Right cardiac atrium (tissue), 5 donors: ENCODE measurements around the gene TPSAB1. TPM values are rescaled to one million over a fixed set of nuclear protein-coding genes. Genes with fewer than 3 reads are reported as not detected.
A peak's percentile ranks its signal among the peaks of the same experiment; 100 is the strongest.
"Not testable (repeated sequence)": the region's sequence is repeated elsewhere in the genome, so short reads cannot be mapped to it uniquely, and the experiment has no call there.

Source experiments
- ATAC-seq, 2 donors: fragments of 200-7000 bp; cut with Tn5 transposase; one replicate each; pipeline versions ENCODE4 v1.8.0 to v1.9.1; 2020; ENCODE audit warnings: moderate library complexity in 2 of 2, mild to moderate bottlenecking in 1 of 2
- DNase-seq, 3 donors: peaks; one replicate each; pipeline ENCODE4 v3.0.0-alpha.2; 2020
- H3K27ac ChIP-seq: one replicate; pipeline ENCODE4 v1.5.1; 2013; ENCODE audit warnings: mild to moderate bottlenecking, low read length, control low read depth, moderate library complexity
- H3K27me3 ChIP-seq: one replicate; pipeline ENCODE4 v1.6.1; 2013; ENCODE audit not compliant: control insufficient read depth, insufficient read depth
- H3K4me1 ChIP-seq: one replicate; pipeline ENCODE4 v1.6.1; 2013; ENCODE audit warnings: low read length; ENCODE audit not compliant: control insufficient read depth, insufficient read depth
- H3K4me3 ChIP-seq: one replicate; pipeline ENCODE4 v1.5.1; 2013; ENCODE audit warnings: low read length, control low read depth
- H3K9me3 ChIP-seq: one replicate; pipeline ENCODE4 v1.6.1; 2013; ENCODE audit warnings: low read length; ENCODE audit not compliant: control insufficient read depth
- WGBS: extraction: QIAGEN DNeasy Blood & Tissue Kit; methylation state at CpG from one replicate; pipeline ENCODE4 v1.1.7; 2013; 5-methylcytosine and 5-hydroxymethylcytosine counted together
- intact Hi-C, 4 donors: fragments of 100-400 bp; cut with DNase I; formaldehyde crosslinking; loops; one replicate each; pipeline versions ENCODE4 v1.11.0 to v1.14.0; 2022 to 2023
- polyA plus RNA-seq: library from polyadenylated mRNA; stranded (reverse); fragments of 200-250 nt; gene quantifications from one replicate; pipeline ENCODE4 v1.2.3, GENCODE V29; 2013
- total RNA-seq, 4 donors: library from RNA; stranded (reverse); fragmentation: NEBNext Ultra II Directional; extraction: Animal tissue kit (Norgen Biotek cat#: 25700); gene quantifications; one replicate each; pipeline ENCODE4 v1.2.1, GENCODE V29; 2021
- donor health status: healthy with polysubstance abuse.
- donor health status: DM: no; HTN: yes; CAD: no.
- donor health status: DM: no; HTN: no; CAD: no.
- donor health status: DM: no; HTN: yes; CAD: no; lungs with severe emphysema.
- donor health status: DM: yes; HTN: yes; CAD: no.

The TPSAB1 gene
- total and polyA plus RNA-seq, 5 donors, result 1.2 to 8.3 (median 4.5) TPM

- H3K4me3 ChIP-seq, H3K4me1 ChIP-seq, H3K27ac ChIP-seq, H3K27me3 ChIP-seq, intact Hi-C loops, H3K9me3 ChIP-seq: not testable (repeated sequence)
- peak in 1 of 3 donors; percentile 52 for DNase-seq
- WGBS, result 81% methylated on average over 23 of the region's 23 CpGs
- peak in 1 of 2 donors; percentile 7 for ATAC-seq
Measured at GRCh38 chr16:1256296-1256873, 15.9 kb downstream of the TPSAB1 start.

DNA sequence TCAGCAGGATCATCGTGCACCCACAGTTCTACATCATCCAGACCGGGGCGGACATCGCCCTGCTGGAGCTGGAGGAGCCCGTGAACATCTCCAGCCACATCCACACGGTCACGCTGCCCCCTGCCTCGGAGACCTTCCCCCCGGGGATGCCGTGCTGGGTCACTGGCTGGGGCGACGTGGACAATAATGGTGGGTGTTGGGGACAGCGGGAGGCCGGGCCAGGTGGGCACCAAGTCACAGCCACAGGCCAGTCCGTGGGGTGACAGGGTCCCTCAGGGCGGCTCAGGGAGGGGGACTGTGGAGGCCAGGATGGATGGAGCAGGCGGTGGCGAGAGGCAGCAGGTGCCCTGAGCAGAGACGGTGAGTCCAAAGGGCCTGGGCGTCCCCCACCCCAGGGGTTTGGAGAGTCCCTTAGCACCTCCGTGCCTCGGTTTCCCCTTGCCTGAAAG is 16.4 kb downstream of the TPSAB1 start:
- Histone ChIP-seq H3K9me3 (no peaks in the 10 kb centered on the region), H3K27ac (no peak overlapping the region), H3K27me3 (no peaks in the 10 kb centered on the region), H3K4me3 (no peak overlapping the region), H3K4me1 (no peaks in the 10 kb centered on the region)
- intact Hi-C loops, result no loop called here
- WGBS, result 79% methylated on average over 22 of the region's 22 CpGs
- DNase-seq (peak in 1 of 3 donors; percentile 40), ATAC-seq (no peak)

DNA sequence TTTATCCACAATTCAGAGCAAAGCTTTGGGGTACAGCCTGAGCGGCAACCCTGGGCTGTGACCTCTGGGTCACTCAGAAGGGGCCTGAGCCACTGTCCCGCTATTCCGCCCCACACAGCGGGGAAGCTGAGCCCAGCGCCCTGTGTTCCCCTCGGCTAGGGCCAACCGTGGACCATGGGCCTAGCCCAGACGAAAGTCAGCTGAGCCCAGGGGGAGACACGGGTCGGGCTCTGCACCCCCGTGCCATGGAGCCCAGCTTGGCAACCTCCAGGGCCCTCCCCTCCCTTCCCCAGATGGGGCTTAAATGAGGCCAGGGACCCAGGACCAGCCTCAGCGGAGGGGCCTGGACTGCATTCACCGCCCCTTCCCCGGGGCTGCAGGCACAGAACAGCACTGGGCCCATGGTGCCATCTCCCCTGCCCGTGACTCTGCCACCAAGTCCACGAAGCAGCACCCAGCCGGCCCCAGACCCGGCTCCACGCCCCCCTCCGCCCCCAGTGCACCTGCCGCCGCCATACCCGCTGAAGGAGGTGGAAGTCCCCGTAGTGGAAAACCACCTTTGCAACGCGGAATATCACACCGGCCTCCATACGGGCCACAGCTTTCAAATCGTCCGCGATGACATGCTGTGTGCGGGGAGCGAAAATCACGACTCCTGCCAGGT is 17.2 kb downstream of the TPSAB1 start:
- WGBS, result 82% methylated on average over 34 of the region's 34 CpGs
- H3K27ac ChIP-seq, result no peak overlapping the region
- ATAC-seq, result no peak
- H3K27me3 ChIP-seq, result no peaks in the 10 kb centered on the region
- no peak for DNase-seq
- intact Hi-C loops, result no loop called here
- no peak overlapping the region for H3K4me3 ChIP-seq
- no peaks in the 10 kb centered on the region for H3K4me1 ChIP-seq
- H3K9me3 ChIP-seq, result no peaks in the 10 kb centered on the region

GRCh38 chr16:1258225-1258600 is 17.7 kb downstream of the TPSAB1 start:
- Histone ChIP-seq H3K27me3 (no peaks in the 10 kb centered on the region), H3K27ac (no peak overlapping the region), H3K9me3 (no peaks in the 10 kb centered on the region), H3K4me1 (no peaks in the 10 kb centered on the region), H3K4me3 (no peak overlapping the region)
- ATAC-seq (no peak), DNase-seq (no peak)
- 72% methylated on average over 12 of the region's 12 CpGs for WGBS
- intact Hi-C loops, result no loop called here

DNA sequence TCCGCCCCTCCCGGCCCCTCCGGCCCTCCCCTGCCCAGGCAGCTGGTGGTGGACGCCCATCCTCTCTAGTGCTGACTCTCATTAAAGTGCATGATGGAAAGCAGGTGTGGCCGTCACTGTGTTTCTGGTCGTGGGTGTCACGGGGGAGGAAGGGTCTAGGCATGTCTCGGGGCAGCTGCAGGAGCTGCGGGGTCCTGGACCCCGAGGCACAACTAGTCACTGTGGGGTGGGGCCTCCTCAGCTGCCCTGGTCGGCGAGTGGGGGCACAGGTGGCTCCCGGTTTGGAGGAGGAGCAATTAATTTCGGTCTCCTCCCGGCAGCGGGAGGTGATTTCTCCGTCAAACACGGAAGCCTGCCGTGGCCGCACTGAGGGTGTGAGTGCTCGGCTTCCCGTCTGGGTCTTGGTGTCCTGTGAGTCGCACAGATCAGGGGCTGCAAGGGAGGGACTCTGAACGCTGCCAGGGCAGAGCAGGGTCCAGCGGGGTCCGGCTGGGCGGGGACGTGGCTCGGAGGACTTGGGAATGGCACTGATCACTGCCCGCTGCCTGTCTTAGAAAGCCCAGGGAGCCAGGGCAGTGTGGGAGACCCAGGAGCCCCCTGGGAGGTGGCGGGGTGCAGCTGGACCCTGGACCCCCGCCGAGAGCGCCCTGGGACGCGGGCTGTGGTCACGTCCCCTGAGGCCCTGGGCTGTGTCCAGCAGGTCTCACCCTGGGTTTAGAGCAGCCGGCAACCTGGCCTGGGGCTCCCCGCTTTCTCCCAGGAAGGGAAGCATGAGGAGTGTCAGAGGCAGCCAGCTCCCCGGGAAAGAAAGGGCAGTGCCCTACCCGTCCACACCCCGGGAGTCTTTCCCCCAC is 18.6 kb downstream of the TPSAB1 start:
- 20% methylated on average over 42 of the region's 42 CpGs for WGBS
- Histone ChIP-seq H3K27ac (no peak overlapping the region), H3K9me3 (no peaks in the 10 kb centered on the region), H3K4me3 (no peak overlapping the region), H3K27me3 (no peaks in the 10 kb centered on the region), H3K4me1 (no peaks in the 10 kb centered on the region)
- no peak for ATAC-seq
- DNase-seq, result peak in 1 of 3 donors; percentile 28
- intact Hi-C loops, result no loop called here

DNA sequence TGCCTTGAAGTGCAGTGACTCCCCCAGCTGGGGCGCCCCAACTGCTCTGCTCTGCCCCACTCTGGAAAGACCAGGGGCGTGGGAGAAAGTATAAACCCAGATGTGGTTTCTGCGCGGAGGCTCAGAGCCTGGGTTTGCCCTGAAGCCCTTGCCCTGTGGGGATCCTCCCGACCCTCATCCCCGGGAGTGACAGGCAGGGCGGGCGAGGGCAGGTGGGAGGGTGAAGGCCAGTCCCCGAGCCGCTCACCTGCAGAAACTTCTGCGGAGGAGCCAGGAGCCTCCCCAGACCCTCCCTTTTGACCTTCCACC is 19.2 kb downstream of the TPSAB1 start:
- intact Hi-C loops, result no loop called here
- Histone ChIP-seq H3K4me1 (no peaks in the 10 kb centered on the region), H3K4me3 (no peak overlapping the region), H3K9me3 (no peaks in the 10 kb centered on the region), H3K27me3 (no peaks in the 10 kb centered on the region), H3K27ac (no peak overlapping the region)
- DNase-seq, result no peak
- no peak for ATAC-seq
- WGBS, result 33% methylated on average over 11 of the region's 11 CpGs

- Histone ChIP-seq H3K27me3 (no peaks in the 10 kb centered on the region), H3K9me3 (no peaks in the 10 kb centered on the region), H3K4me3 (no peak overlapping the region), H3K4me1 (no peaks in the 10 kb centered on the region), H3K27ac (no peak overlapping the region)
- ATAC-seq (no peak), DNase-seq (peak in 2 of 3 donors; percentile 40 to 43)
- intact Hi-C loops, result no loop called here
- WGBS, result 74% methylated on average over 36 of the region's 36 CpGs
Measured at GRCh38 chr16:1260101-1260680, 19.7 kb downstream of the TPSAB1 start.

- H3K27me3 ChIP-seq, result no peaks in the 10 kb centered on the region
- DNase-seq, result peak in 2 of 3 donors; percentile 20 to 47
- no peaks in the 10 kb centered on the region for H3K4me1 ChIP-seq
- intact Hi-C loops, result no loop called here
- ATAC-seq, result no peak
- no peak overlapping the region for H3K4me3 ChIP-seq
- H3K27ac ChIP-seq, result no peak overlapping the region
- no peaks in the 10 kb centered on the region for H3K9me3 ChIP-seq
- 11% methylated on average over 47 of the region's 47 CpGs for WGBS
Measured at GRCh38 chr16:1261131-1261892, 20.8 kb downstream of the TPSAB1 start.

- Histone ChIP-seq H3K4me1 (no peaks in the 10 kb centered on the region), H3K27me3 (no peaks in the 10 kb centered on the region), H3K4me3 (no peak overlapping the region), H3K27ac (no peak overlapping the region), H3K9me3 (no peaks in the 10 kb centered on the region)
- DNase-seq, result peak in 2 of 3 donors; percentile 45 to 49
- 82% methylated on average over 32 of the region's 32 CpGs for WGBS
- intact Hi-C loops, result no loop called here
- ATAC-seq, result no peak
Measured at GRCh38 chr16:1262210-1262845, 21.8 kb downstream of the TPSAB1 start.

DNA sequence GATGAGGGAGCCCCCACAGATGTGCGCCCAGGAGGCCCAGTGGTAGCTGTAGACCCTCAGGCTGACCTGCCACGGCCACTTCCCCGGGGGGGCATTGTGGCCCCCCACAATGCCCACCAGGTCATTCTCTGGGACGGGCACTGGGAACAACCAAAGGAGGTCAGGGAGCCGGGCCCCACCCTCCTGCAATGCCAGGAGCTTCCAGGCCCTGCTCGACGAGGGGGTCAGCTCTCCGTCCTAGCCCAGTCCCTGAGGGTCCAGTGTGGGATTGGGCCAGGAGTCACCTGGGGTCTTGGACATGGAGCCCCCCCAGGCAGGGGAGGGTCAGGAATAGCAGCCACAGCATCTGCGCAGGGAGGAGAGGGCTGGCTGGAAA is 22.3 kb downstream of the TPSAB1 start:
- H3K27me3 ChIP-seq, result no peaks in the 10 kb centered on the region
- DNase-seq (peak in 2 of 3 donors; percentile 7 to 47), ATAC-seq (no peak)
- intact Hi-C loops, result no loop called here
- H3K4me3 ChIP-seq, result no peak overlapping the region
- H3K4me1 ChIP-seq, result no peaks in the 10 kb centered on the region
- H3K9me3 ChIP-seq, result no peaks in the 10 kb centered on the region
- H3K27ac ChIP-seq, result no peak overlapping the region
- 81% methylated on average over 9 of the region's 9 CpGs for WGBS
